ENCODE data around the gene SEPHS1.

The SEPHS1 gene

DNA sequence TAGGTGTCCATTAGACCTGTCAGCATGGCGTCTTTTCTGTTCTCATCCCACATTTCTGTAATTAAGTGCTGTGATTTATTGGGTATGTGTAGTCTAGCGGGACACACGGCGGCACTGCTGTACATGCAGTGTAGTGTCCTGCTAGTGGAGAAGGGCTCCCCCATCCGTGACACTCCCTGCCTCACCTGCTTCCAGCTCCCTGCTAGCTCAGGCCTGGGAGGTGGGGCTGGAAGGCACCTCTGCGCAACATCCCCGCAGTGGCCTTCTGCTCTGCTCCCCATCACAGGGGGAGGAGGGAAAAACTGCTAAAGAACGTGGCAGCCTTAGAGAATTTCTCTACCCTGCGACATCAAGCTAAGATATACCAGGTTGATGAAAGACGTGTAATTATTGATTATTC lies 19.5 kb downstream of the SEPHS1 start:
- Mint-ChIP-seq H3K27ac (no peak overlapping the region), H3K27me3 (no peaks in the 10 kb centered on the region), H3K4me1 (no peaks in the 10 kb centered on the region), H3K4me3 (no peak overlapping the region), H3K9me3 (no peaks in the 10 kb centered on the region), H3K36me3 (peaks cover 70% of the 10 kb centered on the region)
- CTCF ChIA-PET: no interaction called here
- DNase-seq: no peak

DNA sequence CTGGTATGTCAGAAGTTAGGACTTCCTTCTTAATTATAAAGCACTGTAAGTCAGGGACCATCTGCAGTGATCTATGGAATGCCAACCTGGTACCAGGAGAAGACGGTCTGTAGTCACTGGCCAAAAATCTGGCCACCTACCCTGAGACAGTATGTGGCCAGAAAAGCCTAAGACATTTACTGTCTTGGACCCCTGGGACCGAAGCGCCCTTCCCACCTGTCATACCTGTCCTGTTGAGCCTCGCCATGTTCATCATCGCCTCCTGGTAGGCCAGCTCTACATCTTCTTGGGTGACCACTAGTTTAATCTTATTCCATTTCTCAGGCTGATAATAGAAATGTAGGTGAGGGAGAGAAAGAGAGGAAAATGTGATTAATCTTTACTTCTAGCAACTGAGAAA lies 20.0 kb downstream of the SEPHS1 start:
- H3K27ac Mint-ChIP-seq: no peak overlapping the region
- H3K9me3 Mint-ChIP-seq: no peaks in the 10 kb centered on the region
- H3K4me1 Mint-ChIP-seq: no peaks in the 10 kb centered on the region
- no peak for DNase-seq
- H3K4me3 Mint-ChIP-seq: no peak overlapping the region
- peaks cover 69% of the 10 kb centered on the region for H3K36me3 Mint-ChIP-seq
- no peaks in the 10 kb centered on the region for H3K27me3 Mint-ChIP-seq
- CTCF ChIA-PET: no interaction called here

DNA sequence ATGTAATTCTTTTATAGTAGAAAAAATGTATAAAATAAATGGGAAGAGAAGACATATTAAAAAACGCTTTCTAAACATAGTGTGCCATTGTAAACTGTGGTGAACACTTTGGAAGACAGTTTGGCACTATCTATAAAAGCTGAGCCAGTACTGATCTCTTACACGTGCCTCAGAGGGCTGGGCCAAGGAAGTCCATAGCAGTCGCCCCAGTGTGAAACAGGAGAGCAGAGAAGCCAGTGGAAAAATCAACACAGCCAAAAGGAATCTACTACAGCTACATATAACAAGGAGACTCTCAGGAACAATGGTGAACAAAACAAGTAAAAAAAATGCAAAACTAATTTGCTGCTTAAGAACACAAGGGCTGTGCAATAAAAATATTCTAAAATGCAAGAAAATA lies 20.6 kb downstream of the SEPHS1 start:
- H3K4me3 Mint-ChIP-seq: no peak overlapping the region
- CTCF ChIA-PET: no interaction called here
- H3K36me3 Mint-ChIP-seq: peaks cover 68% of the 10 kb centered on the region
- no peaks in the 10 kb centered on the region for H3K9me3 Mint-ChIP-seq
- H3K27me3 Mint-ChIP-seq: no peaks in the 10 kb centered on the region
- no peaks in the 10 kb centered on the region for H3K4me1 Mint-ChIP-seq
- H3K27ac Mint-ChIP-seq: no peak overlapping the region
- DNase-seq: no peak

DNA sequence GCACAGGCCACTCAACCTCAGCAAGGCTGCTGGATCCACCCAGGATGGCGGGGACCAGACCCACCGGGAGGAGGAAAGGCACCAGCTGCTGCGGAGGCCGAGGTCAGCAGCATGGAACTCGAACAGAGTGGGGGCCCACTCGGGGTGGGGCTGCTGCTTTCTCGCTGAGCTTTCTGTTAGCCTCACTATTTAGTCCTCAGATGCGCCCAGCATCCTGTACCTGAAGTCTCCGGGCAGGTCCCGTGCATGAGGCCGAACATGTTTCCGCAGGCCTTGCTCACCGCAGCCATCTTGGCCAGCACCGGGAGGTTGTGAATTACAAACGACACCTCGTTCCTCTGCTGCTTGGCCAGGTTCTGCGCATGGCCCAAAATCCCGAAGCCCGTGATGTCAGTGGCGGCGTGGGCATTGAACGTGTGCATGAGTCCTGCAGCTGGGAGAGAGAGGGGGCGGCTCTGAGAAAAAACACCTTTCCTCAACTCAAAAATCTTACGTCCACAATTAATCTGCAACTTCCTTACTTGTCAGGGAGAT lies 25.4 kb downstream of the SEPHS1 start:
- no peak for DNase-seq
- Mint-ChIP-seq H3K36me3 (peaks cover 48% of the 10 kb centered on the region), H3K27me3 (no peaks in the 10 kb centered on the region), H3K27ac (no peak overlapping the region), H3K4me1 (no peaks in the 10 kb centered on the region), H3K4me3 (no peak overlapping the region), H3K9me3 (no peaks in the 10 kb centered on the region)
- CTCF ChIA-PET: no interaction called here

DNA sequence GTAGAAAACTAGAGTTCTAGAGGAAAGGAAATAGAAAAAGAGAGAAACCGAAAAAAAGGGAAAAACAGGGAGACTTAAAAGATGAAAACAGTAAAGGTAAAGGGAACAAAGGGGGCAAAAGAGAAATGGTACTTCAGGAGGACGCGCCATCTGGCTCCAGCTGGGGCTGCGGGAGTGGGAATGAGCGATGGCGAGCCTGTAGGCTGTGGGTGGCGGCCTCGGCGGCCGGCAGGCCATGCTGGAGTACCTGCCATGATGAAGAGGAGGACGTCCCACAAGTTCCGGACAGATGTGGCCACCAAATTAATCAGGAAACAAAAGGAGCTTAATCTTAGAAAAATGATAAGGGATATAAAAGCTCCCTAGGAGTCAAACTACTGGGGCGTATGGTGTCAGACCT lies 26.5 kb downstream of the SEPHS1 start:
- H3K36me3 Mint-ChIP-seq: peaks cover 43% of the 10 kb centered on the region
- no peak overlapping the region for H3K4me3 Mint-ChIP-seq
- H3K9me3 Mint-ChIP-seq: no peaks in the 10 kb centered on the region
- H3K27ac Mint-ChIP-seq: no peak overlapping the region
- H3K4me1 Mint-ChIP-seq: no peaks in the 10 kb centered on the region
- CTCF ChIA-PET: no interaction called here
- no peaks in the 10 kb centered on the region for H3K27me3 Mint-ChIP-seq
- no peak for DNase-seq

DNA sequence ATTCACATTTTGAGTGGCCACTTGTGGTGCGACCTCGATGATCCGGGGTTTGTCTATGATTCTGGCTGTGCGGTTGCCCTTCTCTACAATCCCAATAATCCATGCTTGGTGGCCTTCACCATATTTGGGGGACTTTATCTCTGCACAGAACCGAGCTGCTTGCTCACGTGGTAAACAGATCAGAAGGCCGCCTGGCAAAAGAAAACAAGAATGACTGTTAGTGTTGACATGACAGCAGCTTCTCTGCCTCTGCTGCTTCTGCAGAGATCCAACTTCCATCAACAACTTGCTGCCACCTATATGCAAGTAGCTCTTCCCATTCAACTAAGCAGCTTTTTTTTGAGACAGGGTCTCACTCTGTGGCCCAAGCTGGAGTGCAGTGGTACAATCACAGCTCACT lies 28.9 kb downstream of the SEPHS1 start:
- no peaks in the 10 kb centered on the region for H3K27me3 Mint-ChIP-seq
- H3K4me3 Mint-ChIP-seq: no peak overlapping the region
- H3K27ac Mint-ChIP-seq: no peak overlapping the region
- CTCF ChIA-PET: interaction anchor here (0.9 kb wide), 1 partner anchor 17 kb away, joined by 4 read pairs; no protein-coding TSS in a partner anchor
- H3K4me1 Mint-ChIP-seq: no peaks in the 10 kb centered on the region
- no peak for DNase-seq
- no peaks in the 10 kb centered on the region for H3K9me3 Mint-ChIP-seq
- H3K36me3 Mint-ChIP-seq: peaks cover 27% of the 10 kb centered on the region

DNA sequence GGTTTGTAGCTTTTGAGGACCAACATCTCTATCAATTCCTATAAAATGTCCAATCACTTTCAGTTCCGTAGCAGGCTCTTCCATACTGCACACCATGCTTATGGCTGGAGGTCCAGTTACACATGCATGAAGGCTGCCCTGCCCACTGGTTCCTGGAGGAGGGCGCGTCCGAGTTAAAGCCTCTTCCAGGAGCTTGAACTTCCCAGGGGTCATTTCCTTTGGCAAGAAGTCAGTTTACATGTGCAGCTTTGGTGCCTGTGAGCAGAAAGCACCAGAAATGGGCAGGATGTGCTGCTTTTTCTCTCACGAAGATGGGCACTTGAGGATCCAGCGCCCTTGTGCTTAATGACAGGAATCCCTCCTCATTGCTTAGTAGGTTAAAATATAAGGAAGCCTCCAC lies 30.6 kb downstream of the SEPHS1 start:
- Mint-ChIP-seq H3K27ac (no peak overlapping the region), H3K4me1 (no peaks in the 10 kb centered on the region), H3K9me3 (no peaks in the 10 kb centered on the region), H3K36me3 (peaks cover 20% of the 10 kb centered on the region), H3K27me3 (no peaks in the 10 kb centered on the region), H3K4me3 (no peak overlapping the region)
- CTCF ChIA-PET: no interaction called here
- DNase-seq: no peak

DNA sequence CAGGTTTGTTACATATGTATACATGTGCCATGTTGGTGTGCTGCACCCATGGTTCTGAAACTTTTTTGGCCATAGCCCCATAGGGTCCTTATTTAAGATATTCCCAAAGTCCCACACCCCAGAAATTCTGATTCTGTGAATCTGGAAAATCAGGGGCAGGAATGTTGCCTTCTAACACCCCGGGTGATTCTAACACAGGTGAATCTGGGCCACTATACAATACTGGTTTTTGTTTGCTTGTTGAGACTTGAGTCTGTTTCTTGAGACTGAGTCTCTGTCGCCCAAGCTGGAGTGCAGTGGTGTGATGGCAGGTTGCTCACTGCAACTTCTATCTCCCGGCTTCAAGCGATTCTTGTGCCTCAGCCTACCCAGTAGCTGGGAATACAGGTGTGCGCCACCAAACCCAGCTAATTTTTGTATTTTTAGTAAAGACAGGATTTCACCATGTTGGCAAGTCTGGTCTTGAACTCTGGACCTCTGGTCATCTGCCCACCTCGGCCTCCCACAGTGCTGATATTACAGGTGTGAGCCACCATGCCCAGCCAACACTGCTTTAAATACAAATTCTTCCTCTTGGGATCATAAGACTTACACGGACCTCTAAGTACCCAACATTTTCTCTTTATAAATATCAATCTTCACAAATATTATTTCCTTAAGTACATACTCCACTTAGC lies 31.3 kb downstream of the SEPHS1 start:
- CTCF ChIA-PET: interaction anchor here (1.1 kb wide), 1 partner anchor 156 kb away, joined by 3 read pairs; no protein-coding TSS in a partner anchor

DNA sequence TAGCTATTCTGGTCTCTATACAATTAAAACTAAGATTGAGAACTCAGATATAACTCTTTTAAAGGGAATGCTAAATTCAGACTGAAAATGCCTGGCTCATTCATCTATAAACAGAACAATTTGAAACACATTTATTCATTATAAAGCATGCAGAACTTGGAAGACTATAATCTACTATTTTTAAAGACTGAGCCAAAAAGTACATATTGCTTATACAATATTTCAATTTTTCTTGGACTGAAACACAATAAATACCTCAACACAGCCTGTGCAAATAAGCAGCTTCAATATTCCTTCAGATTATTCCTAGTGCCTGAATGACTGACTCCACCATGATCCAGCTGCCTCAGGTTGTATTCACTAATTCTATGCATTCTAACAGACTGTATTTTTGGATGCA lies 32.7 kb downstream of the SEPHS1 start:
- no peak overlapping the region for H3K4me3 Mint-ChIP-seq
- H3K27ac Mint-ChIP-seq: no peak overlapping the region
- H3K36me3 Mint-ChIP-seq: peaks cover 7% of the 10 kb centered on the region
- DNase-seq: no peak
- H3K9me3 Mint-ChIP-seq: no peaks in the 10 kb centered on the region
- no peaks in the 10 kb centered on the region for H3K27me3 Mint-ChIP-seq
- CTCF ChIA-PET: no interaction called here
- no peaks in the 10 kb centered on the region for H3K4me1 Mint-ChIP-seq

More for the DNA sequence above, 31.3 kb downstream of the SEPHS1 start:
- no peaks in the 10 kb centered on the region for H3K4me1 Mint-ChIP-seq
- DNase-seq: no peak
- no peak overlapping the region for H3K4me3 Mint-ChIP-seq
- H3K27me3 Mint-ChIP-seq: no peaks in the 10 kb centered on the region
- peaks cover 14% of the 10 kb centered on the region for H3K36me3 Mint-ChIP-seq
- H3K9me3 Mint-ChIP-seq: no peaks in the 10 kb centered on the region
- no peak overlapping the region for H3K27ac Mint-ChIP-seq

DNA sequence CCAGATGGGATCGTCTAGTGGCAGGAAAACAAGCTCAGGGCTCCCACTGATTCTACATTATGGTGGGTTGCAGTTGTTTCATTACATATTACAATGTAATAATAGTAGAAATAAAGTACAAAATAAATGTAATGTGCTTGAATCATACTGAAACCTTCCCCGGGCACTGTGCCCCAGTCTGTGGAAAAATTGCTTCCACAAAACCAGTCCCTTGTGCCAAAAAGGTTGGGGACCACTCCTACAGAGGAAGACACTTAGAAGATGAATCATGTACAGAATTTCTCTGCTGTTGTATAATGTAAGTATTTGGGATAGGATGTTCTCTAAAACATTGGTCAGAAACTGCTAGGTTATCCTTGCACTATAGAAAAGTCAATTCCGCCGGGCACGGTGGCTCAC lies 36.9 kb downstream of the SEPHS1 start:
- Mint-ChIP-seq H3K27me3 (no peaks in the 10 kb centered on the region), H3K36me3 (no peaks in the 10 kb centered on the region), H3K9me3 (no peaks in the 10 kb centered on the region), H3K27ac (no peak overlapping the region), H3K4me1 (no peaks in the 10 kb centered on the region), H3K4me3 (no peak overlapping the region)
- DNase-seq: no peak
- CTCF ChIA-PET: no interaction called here

DNA sequence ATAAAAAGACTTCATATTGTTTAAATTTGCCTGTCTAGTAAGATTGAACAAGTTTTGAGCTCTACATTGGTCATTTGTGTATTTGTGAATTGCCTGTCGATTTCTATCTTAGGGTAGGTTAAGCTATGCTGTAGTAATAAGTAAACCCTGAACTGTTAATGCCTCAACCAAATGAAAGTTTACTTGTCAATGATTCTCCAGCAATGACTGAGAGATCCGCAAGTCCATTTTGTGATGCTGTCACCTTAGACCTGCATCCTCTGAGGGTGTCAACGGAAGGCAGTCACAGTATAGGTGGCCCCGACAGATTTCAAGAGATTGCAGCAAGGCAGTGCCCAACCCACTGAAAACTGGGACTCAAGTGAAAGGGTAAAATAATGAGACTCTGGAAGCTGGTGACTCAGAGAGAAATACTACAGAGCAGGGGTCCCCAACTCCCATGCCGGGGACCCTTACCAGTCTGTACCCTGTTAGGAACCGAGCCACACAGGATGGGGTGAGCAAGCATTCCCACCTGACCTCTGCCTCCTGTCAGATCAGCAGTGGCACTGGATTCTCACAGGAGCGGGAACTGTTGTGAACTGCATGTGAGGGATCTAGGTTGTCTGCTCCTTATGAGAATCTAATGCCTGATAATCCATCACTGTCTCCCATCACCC lies 37.4 kb downstream of the SEPHS1 start:
- Mint-ChIP-seq H3K27me3 (no peaks in the 10 kb centered on the region), H3K27ac (no peak overlapping the region), H3K4me1 (no peaks in the 10 kb centered on the region), H3K9me3 (no peaks in the 10 kb centered on the region), H3K36me3 (no peaks in the 10 kb centered on the region), H3K4me3 (no peak overlapping the region)
- DNase-seq: no peak
- CTCF ChIA-PET: no interaction called here

DNA sequence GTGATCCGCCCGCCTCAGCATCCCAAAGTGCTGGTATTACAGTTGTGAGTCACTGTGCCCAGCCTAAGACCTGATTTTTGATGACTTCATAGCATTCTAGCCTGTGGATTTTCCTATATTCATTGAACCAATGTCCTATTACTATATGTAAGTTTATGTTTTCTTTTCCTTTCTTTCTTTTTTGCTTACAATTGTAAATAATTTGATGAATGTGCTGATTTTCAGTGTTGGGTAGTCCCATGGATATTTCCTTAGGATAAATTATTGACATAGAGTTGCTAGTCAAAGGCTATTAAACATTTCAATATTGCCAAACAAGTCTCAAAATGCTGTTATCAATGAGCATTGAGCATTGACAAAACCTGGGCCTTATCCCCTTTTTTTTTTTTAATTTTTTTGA lies 38.3 kb downstream of the SEPHS1 start:
- H3K27me3 Mint-ChIP-seq: no peaks in the 10 kb centered on the region
- no peak overlapping the region for H3K27ac Mint-ChIP-seq
- H3K4me3 Mint-ChIP-seq: no peak overlapping the region
- no peak for DNase-seq
- no peaks in the 10 kb centered on the region for H3K36me3 Mint-ChIP-seq
- CTCF ChIA-PET: no interaction called here
- H3K9me3 Mint-ChIP-seq: no peaks in the 10 kb centered on the region
- H3K4me1 Mint-ChIP-seq: no peaks in the 10 kb centered on the region

DNA sequence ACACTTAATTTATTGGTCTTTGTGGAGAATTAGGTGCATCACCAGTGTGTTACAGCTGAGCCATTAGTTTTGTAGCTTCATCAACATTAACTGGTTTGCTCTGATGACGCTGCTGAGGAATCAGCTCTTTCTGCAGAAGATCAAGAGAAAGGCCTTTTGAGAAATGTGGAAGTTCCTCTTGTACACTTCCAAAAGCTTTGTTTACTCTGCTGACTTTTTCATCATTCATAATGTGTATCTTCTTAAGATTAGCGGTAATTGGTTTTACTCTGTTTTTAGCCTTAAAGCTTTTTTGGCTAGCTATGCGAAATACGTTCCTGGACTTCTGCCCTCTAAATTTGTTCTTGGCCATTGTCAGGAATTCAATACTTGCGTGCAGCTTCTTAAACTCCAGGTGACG lies 40.0 kb downstream of the SEPHS1 start:
- Mint-ChIP-seq H3K27me3 (no peaks in the 10 kb centered on the region), H3K4me1 (no peaks in the 10 kb centered on the region), H3K4me3 (no peak overlapping the region), H3K9me3 (no peaks in the 10 kb centered on the region), H3K27ac (no peak overlapping the region), H3K36me3 (no peaks in the 10 kb centered on the region)
- DNase-seq: no peak
- CTCF ChIA-PET: interaction anchor here (0.7 kb wide), 1 partner anchor 181 kb away, joined by 3 read pairs; no protein-coding TSS in a partner anchor

DNA sequence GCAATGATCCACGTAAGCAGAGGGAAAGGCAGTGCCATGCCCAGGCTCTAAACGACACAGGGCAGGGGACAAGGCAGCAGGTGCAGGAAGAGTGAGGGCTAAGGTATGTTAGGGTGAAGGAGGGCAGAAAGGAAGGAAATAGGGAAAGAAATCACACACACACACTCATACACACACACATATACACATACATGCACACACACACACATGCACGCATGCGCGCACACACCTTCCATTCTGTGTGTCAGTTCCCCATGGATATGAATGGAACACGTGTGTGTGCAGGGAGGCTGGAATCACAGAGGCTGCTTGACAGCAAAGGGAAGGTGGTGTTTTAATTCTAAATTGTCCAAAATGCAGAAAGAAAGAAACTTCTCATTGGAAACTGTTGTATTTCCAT lies 42.0 kb downstream of the SEPHS1 start:
- H3K36me3 Mint-ChIP-seq: peaks cover 2% of the 10 kb centered on the region

More for the DNA sequence above, 42.0 kb downstream of the SEPHS1 start:
- no peak overlapping the region for H3K4me3 Mint-ChIP-seq
- H3K4me1 Mint-ChIP-seq: peaks cover 15% of the 10 kb centered on the region
- H3K27ac Mint-ChIP-seq: no peak overlapping the region
- CTCF ChIA-PET: interaction anchor here (2.0 kb wide), 1 partner anchor 145 kb away, joined by 7 read pairs; the partner anchor contains the start of gene MCM10
- H3K27me3 Mint-ChIP-seq: no peaks in the 10 kb centered on the region
- no peak for DNase-seq
- H3K9me3 Mint-ChIP-seq: no peaks in the 10 kb centered on the region

Data from activated naive CD4-positive, alpha-beta T cell treated with anti-CD3 and anti-CD28 coated beads, Interleukin-2, amount 10 ng/mL, durations not matched to agents 7 days and 5 days (primary cell).